NOMO-1 treated with dmso at 0.1 percent for 144 hours (cell line): ENCODE results near the gene CCNL1.

Source experiments
- DNase-seq: peaks from one replicate; lab custom pipeline; 2025; ENCODE audit not compliant: unreplicated experiment; lab: John Stamatoyannopoulos, UW

The CCNL1 gene

GRCh38 chr3:157147099-157147803 lies 12.7 kb downstream of the CCNL1 start:
- no peak for DNase-seq

DNA sequence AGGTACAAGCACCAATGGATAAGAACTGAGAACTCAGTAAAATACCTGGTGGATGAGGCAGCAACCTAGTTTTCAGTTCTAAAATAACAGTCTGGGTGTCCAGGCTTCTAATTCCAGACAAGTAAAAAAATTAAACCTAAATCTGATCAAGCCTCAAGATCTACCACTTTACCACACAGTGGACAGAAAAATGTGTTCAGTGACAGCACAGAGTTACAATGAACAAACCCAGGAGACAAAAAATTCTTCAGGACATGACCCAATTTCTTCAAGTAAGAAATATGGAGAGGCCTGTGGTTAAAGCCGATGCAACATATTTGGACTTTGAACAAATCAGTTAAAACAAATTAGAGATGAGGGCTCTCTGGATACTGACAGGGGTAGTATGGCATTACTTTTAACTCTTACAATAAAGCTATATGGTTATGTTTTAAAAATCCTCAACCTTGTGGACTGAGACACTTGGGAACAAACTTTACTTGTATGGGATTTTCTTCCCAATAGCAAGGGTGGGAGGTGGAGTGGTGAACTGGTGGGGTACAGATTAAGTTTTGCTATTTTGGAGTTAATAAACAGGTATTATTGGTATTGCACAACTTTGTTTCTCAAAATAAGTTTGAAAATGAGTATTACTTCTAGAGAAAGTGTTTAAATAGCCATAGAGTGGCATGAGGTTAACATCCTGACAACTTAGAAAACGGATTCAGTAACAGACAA lies 14.2 kb downstream of the CCNL1 start:
- DNase-seq, result no peak

DNA sequence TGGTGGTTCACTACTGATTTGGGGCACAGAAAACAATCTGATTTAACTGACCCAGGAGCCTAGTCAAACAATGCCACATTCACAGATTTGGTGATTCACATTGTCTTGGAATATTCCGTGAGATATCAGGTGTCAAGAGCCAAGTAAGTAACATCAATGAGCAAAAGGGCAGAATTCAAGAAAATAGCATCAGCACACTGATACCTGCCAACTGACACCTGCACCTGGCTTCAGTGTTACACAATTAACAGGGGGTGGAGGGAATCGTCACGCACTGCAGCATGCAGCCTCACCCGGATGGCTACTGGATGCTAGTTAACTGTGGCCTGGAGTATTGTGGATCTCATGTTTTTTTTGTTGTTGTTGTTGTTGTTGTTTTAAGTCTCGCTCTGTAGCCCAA lies 17.6 kb downstream of the CCNL1 start:
- DNase-seq, result no peak

DNA sequence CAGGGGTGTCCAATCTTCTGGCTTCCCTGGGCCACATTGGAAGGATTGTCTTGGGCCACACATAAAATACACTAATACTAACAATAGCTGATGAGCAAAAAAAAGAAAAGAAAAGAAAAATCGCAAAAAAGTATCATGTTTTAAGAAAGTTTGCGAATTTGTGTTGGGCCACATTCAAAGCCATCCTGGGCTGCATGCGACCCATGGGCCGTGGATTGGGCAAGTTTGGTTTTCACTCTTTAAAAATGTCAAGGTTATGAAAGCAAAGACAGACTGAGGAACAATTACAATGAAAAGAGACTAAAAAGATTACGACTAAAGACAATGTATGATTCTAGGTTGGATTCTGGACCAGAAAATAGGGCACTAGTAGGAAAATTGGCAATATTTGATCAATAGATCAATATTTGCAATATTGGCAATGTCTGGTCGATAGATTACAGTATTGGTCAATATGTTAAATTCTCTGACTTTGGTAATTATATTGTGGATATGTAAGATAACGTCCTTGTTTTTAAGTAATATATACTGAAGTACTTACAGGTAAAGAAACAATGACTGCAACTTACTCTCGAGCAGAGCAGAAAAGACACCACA lies 19.9 kb downstream of the CCNL1 start:
- no peak for DNase-seq

- DNase-seq, result no peak
Measured at GRCh38 chr3:157136647-157137387, 23.1 kb downstream of the CCNL1 start.

DNA sequence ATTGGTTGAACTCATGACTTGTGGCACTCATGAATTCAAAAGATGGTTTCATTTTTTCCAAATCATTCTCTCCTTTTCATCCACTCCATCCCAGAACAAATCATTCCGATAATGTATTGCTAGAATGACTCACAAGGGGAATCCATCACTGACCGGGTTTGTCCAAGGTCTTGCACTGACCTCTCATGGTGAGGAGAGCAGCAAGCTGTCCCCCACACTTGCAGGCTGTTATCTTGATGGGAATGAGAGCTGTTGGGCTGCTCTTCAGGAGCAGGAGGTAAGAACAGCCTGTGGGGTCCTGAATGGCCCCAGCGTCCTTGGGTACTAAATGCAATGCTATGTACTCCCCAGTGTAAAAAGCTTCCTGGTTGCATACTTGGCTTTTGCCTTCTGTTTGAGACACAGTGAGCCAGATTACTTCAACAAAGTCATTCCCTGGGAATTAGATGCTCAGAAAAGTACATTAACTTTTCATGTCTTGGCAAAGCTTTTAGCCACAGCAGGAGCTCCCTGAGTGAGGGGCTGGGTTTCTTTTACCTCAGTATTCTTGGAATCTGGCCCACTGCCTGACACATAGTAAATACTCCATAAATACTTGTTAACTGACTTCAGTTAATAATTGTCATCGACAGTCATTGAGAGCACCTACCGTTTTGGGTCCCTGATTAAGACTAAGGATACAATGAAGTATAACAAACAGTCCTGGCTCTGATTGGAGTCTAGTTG lies 24.1 kb downstream of the CCNL1 start:
- DNase-seq, result no peak

DNA sequence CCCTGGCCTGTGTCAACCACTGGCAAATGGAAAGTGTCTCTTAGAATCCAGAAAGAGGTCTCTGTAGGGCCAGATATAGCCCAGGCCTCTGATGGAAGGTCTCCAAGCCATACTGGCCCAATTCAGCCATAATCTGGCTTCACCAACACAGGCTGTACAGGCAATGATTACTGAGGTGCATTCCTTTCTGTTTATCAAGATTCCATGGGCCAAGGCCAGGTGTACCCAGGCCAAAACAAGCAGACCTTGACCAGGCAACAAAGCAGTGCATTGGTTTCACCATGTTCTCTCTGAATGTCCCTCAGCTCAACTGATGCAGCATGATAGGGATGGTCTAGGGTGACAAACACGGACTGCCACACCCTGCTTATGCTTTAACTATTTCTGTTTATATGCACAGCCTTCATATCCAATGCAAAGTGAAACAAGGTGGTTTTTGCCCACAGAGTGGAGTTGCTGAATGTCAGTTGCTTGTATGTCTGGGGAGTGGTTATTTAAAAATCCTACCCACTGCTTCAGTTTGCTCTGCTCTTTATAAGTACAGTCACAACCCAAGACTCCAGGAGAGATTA lies 25.2 kb downstream of the CCNL1 start:
- no peak for DNase-seq

DNA sequence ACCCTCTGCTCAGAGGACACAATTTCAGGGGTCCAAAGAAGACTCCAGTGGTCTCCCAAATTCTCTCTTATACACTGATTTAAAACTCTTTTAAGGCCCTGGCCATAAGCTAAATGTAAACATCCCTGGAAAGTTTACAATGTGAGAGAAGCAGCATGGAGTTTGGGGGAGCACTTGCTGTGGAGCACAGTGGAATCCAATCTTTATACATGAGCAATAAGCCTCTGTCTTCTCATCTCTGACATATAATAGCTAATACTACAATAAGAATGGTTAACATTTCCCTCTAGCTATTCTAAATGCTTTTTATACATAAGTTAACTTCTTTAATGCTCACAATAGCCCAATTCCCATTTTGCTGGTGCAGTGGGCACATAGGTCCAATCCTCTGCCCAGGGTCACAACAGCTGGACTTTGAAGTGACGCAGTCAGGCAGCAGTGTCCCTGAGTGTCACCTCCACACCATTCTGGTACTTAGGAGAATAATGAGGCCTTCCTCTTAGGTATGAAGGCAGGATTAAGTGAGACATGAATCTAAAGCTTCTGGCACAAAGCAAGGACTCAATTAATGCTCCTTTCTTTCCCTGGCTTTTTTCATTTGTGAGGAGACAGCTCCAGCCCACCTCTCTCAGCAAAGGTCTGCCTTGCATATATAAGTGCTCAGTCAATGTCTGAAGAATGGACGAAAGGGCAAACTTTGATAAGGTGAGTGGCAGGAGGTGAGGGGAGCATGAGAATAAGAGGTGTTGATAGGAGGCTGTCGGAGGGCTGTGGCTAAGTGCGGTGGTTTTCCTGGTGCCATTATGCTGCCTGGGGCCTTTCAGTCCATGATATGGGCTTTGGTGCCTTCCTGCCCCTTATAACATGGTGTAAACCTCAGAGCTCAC lies 26.3 kb downstream of the CCNL1 start:
- DNase-seq, result no peak

DNA sequence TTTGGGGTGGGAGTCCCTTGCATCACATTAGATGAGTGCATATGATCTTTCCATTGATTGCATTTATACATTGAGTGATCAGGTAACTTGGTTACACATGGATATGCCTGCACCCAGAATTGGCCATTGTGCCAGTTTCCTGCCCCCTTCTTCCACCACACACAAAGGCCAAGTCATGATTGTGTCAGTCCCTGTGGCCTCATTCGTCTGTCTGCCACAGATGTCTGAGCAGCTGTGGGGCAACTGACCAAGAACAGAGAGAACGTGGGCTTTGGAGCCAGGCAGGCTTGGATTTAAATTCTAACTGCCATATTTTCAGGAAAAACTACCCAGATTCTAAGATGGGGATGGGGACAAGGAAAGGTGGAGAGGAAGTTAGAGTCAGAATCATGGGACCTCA lies 27.0 kb downstream of the CCNL1 start:
- no peak for DNase-seq

DNA sequence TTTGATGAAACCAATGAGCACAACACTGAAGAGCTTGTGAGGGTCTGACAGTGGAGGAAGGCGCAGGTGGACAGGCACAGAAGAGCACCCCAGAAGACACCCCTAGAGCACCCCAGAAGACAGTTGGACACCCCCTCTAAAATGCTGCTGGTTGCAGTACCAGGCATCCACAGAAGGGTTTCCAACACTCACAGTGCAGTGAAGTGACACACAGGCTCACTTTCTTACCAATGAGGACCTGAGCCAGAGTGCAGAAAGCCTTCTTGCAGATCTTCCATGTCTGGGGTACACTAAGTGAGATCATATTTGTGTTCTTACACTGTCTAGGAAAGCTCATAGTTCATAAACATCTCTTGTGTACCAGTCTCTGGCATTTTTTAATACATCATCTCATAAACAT lies 27.6 kb downstream of the CCNL1 start:
- DNase-seq, result no peak

- DNase-seq, result no peak
Measured at GRCh38 chr3:157131861-157132260, 28.1 kb downstream of the CCNL1 start.

DNA sequence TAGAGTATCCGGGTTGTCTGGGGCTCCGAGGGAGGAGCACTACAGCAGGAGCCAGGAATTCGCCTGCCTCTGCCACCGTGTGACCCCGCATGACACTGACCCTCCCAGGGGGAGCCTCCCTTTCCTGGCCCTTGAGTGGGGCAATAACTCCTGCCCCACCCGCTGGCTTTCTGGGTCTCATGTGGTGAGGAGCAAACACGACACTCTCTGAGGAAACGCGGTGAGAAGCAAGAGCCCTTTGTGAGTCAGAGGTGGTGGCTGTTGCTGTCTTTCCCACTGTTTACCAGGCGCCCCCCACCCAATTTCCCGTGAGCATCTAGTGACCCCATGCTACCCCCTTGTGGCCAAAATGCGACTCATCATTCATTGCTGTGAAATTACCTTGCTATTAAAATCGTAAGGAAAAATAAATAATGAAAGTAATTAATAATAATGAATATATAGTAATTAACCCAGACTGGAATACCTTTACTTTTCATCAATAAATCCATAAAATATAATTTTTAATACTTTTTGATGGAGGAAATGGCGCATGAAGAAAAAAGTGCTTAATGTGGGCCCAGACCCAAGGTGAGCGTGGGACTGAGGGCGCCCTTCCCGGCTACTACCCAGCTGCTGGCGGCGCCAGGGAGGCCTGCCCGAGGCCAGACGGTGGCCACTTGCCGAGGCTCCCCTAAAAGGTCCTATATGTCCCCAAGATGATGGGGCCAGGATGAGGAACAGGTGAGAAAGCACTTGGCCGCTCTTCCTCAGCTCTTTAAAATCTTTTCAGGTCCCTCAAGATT lies 29.3 kb downstream of the CCNL1 start:
- no peak for DNase-seq

- no peak for DNase-seq
Measured at GRCh38 chr3:157129803-157130466, 30.0 kb downstream of the CCNL1 start.

DNA sequence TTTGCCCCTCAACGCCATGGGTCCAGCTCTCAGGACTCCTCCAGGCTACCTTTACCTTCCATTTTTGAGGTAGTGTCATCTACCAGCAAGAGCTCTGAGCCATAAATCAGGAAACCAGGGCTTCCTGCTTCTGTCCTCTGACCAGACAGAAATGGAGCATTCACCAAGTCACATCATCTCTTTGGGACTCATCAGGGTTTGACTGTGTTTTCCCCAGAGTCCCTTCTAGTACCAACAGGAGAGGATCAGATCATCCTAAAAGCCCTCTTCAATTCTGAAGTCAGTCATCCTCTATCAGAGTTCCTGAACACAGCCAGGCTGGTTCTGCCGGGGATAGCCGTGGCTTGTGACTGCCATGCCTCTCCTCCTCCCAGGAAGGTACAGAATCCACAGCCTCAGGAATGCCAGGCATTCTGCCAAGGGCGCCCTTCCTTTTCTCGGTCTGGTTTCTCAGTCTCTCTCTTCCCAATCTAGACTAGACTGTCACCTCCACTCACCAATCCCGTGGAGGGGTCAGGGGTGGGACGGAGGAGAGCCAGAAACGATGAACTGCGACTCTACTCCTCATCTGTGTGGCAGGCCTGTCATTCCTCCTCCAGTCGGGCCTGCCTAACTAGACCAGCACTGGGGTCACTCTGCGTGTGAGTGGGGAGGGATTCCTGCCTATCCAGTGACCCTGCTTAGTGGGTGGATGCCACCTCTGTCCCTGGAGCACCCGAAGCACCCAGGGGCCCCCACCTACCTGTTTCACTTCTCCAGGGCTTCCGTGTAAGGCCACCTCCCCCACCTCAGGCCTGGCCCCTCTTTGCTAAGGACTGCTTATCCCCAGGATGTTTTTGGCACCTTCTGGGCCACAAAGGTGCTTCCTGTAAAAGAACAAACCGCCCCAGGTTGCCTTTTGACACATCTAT lies 30.9 kb downstream of the CCNL1 start:
- DNase-seq, result no peak

DNA sequence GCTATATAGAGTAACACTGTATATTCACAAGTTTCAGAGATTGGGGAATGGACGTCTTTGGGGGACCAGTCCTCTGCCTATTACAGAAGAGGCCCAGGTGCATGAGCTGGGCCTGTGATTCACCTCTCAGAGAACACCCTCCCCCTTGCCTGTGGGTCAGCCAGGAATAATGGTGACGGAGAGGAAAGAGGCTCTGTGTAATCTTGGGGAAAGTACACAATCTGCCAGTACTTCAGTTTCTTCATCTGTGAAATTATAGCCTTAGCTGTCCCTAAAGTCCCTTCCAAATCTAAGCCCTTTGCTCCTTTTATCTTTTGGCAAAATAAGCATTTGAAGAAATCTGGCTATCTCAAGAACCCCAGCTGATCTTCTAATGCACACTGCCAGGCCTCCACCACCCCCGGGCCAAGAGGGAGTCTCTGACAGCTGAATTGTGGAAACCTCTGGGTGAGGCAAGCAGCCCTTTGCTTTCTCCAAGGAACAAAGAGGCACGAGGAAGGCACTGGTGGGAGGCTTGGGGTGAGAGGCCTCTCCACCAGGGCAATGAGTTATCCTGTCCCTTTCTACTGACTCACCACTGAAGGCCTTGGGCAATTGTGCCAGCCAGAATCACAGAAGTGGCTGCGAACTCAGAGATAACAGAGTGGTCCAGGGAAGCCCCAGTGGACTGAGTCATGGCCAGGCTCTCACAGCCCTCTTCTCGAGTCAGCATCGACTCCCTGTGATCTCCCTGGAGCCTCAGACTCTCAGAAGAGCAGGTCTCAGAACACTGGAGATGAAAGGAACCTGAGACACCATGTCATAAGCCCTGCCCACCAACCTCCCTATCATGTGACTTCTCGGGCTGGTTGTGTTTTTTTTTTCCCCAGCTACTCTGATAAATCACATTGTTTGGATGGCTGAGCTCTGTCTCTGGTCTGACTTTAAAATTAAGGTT lies 31.8 kb downstream of the CCNL1 start:
- no peak for DNase-seq

DNA sequence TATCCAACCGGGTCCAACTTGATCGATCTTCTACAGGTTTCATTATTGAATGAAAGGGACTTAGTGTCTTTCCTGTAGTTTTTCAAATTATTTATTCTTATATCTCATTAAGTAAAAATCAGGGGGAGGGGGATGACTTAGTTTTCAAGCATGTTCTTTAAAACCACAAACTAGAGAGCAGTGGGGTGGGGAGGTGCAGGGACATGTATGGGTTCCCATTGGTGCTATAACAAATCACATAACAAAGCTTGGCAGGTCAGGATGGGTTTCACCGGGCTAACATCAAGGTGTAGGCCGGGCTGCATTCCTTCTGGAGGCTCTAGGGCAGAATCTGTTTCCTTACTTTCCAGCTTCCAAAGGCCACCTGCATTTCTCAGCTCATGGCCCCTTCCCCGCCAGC lies 32.7 kb downstream of the CCNL1 start:
- no peak for DNase-seq
